HTR-8/SVneo (cell line): ENCODE data around the gene PRR20A.
"Not testable (repeated sequence)": the region's sequence is repeated elsewhere in the genome, so short reads cannot be mapped to it uniquely, and the experiment has no call there.

Source experiments
- DNase-seq: peaks from one replicate; pipeline ENCODE4 v3.0.0; 2011; ENCODE audit warnings: low spot score, mixed read lengths; ENCODE audit not compliant: insufficient read length
- FAIRE-seq: peaks from 2 replicates; lab custom pipeline; 2011; peaks lifted over from hg19 to GRCh38; lab: Jason Lieb, UNC

The PRR20A gene

GRCh38 chr13:57140235-57140968 lies at the start of gene PRR20A:
TSS of gene PRR20A (plus strand) at chr13:57140918. CDS start at chr13:57141305, 387 bp downstream.
- FAIRE-seq, DNase-seq: not testable (repeated sequence)

GRCh38 chr13:57114945-57115344 lies 25.8 kb upstream of the PRR20A start:
- FAIRE-seq (no peak), DNase-seq (no peak)

GRCh38 chr13:57123681-57124080 lies 17.0 kb upstream of the PRR20A start:
- DNase-seq (no peak), FAIRE-seq (no peak)

- DNase-seq = no peak
- FAIRE-seq = no peak
These were observed 11.8 kb upstream of the PRR20A start for GRCh38 chr13:57128909-57129308.

GRCh38 chr13:57136093-57136492 lies 4.6 kb upstream of the PRR20A start:
- FAIRE-seq (no peak), DNase-seq (no peak)

GRCh38 chr13:57137585-57137984 lies 3.1 kb upstream of the PRR20A start:
- no peak for FAIRE-seq

GRCh38 chr13:57138988-57139387 lies 1.7 kb upstream of the PRR20A start:
- DNase-seq = no peak
- FAIRE-seq = no peak

More at GRCh38 chr13:57137585-57137984, 3.1 kb upstream of the PRR20A start:
- no peak for DNase-seq

- not testable (repeated sequence) for FAIRE-seq, DNase-seq
These were observed 937 bp upstream of the PRR20A start for GRCh38 chr13:57139781-57140180.

- FAIRE-seq, DNase-seq: not testable (repeated sequence)
These were observed 6.5 kb downstream of the PRR20A start, which contains the start of gene PRR20B for GRCh38 chr13:57147188-57147587. TSS of gene PRR20B (plus strand) at chr13:57147488. CDS start at chr13:57147875, 387 bp downstream.

- not testable (repeated sequence) for FAIRE-seq, DNase-seq
These were observed 7.4 kb downstream of the PRR20A start for GRCh38 chr13:57148106-57148505.

- not testable (repeated sequence) for FAIRE-seq, DNase-seq
These were observed 13.0 kb downstream of the PRR20A start, which contains the start of gene PRR20C for GRCh38 chr13:57153761-57154160. TSS of gene PRR20C (plus strand) at chr13:57154061. CDS start at chr13:57154448, 387 bp downstream.

GRCh38 chr13:57160332-57160731 lies 19.6 kb downstream of the PRR20A start, which contains the start of gene PRR20D:
TSS of gene PRR20D (plus strand) at chr13:57160632. CDS start at chr13:57161019, 387 bp downstream.
- DNase-seq, FAIRE-seq: not testable (repeated sequence)

GRCh38 chr13:57166897-57167296 lies 26.2 kb downstream of the PRR20A start, which contains the start of gene PRR20E:
TSS of gene PRR20E (plus strand) at chr13:57167197. CDS start at chr13:57167584, 387 bp downstream.
- FAIRE-seq, DNase-seq: not testable (repeated sequence)

- FAIRE-seq = no peak
- no peak for DNase-seq
These were observed 50.9 kb downstream of the PRR20A start for GRCh38 chr13:57191667-57192066.
